Measurements from ENCODE around the gene SP4.

DNA sequence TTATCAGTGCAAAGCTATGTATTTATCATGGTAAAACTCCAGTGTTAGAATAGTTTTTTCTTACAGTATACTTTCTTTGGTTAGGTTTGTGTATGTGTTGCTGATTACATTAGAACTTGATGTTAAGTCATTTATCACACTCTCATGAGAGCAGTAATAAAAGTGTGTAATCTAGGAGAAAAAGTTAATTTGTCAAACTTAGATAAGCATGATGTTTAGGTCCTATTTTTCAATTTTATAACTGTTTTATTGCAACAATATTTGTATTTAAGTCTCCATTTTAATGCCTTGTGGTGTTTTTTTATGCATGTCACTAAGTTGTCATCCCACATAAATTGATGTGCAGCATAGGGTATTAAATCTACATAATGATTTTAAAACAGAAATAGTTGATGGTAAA lies 86.2 kb downstream of the SP4 start:
- no peak for TF ChIP-seq POLR2A (IDR thresholded peaks at IDR 0.05; ENCODE audit: low read depth)
- TF ChIP-seq, protein P1, sequence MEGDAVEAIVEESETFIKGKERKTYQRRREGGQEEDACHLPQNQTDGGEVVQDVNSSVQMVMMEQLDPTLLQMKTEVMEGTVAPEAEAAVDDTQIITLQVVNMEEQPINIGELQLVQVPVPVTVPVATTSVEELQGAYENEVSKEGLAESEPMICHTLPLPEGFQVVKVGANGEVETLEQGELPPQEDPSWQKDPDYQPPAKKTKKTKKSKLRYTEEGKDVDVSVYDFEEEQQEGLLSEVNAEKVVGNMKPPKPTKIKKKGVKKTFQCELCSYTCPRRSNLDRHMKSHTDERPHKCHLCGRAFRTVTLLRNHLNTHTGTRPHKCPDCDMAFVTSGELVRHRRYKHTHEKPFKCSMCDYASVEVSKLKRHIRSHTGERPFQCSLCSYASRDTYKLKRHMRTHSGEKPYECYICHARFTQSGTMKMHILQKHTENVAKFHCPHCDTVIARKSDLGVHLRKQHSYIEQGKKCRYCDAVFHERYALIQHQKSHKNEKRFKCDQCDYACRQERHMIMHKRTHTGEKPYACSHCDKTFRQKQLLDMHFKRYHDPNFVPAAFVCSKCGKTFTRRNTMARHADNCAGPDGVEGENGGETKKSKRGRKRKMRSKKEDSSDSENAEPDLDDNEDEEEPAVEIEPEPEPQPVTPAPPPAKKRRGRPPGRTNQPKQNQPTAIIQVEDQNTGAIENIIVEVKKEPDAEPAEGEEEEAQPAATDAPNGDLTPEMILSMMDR (IDR thresholded peaks at IDR 0.05), result no peak

Measured in esophagus muscularis mucosa (tissue), 3 donors.